GM12878 (cell line): ENCODE data around the gene PRR29. TPM values are rescaled to one million over a fixed set of nuclear protein-coding genes. Genes with fewer than 3 reads are reported as not detected.

Experiments
- ATF7 ChIP-seq: fragments of 450-650 bp; IDR thresholded peaks from 2 replicates; pipeline ENCODE4 v1.6.1; 2016; ENCODE audit warnings: low read depth, mild to moderate bottlenecking
- CHD1 ChIP-seq: IDR thresholded peaks from 2 replicates; pipeline ENCODE4 v1.6.1; 2012; ENCODE audit warnings: low read depth, low read length, improper control_type of control experiment
- CHD2 ChIP-seq: IDR thresholded peaks from 2 replicates; pipeline ENCODE4 v1.6.1; 2011; ENCODE audit warnings: low read depth, low read length, improper control_type of control experiment, borderline replicate concordance
- CUX1 ChIP-seq: IDR thresholded peaks from 2 replicates; pipeline ENCODE4 v1.6.1; 2012; ENCODE audit warnings: improper control_type of control experiment, low read depth, low read length; ENCODE audit not compliant: insufficient replicate concordance
- DPF2 ChIP-seq: fragments of 450-650 bp; IDR thresholded peaks from 2 replicates; pipeline ENCODE4 v1.6.1; 2017; ENCODE audit warnings: mild to moderate bottlenecking
- EED ChIP-seq: sonication (generic); IDR thresholded peaks from 2 replicates; pipeline ENCODE4 v1.6.1; 2016; ENCODE audit warnings: antibody characterized with exemption, low read depth
- ESRRA ChIP-seq: IDR thresholded peaks from 2 replicates; pipeline ENCODE4 v1.6.1; 2012; ENCODE audit warnings: mild to moderate bottlenecking, low read length, improper control_type of control experiment
- HDAC2 ChIP-seq: fragments of 200-600 bp; sonication (generic); IDR thresholded peaks from 2 replicates; pipeline ENCODE4 v1.6.1; 2017
- IKZF1 ChIP-seq: fragments of 450-650 bp; conservative IDR thresholded peaks from 2 replicates; pipeline ENCODE4 v1.6.1; 2017; ENCODE audit warnings: antibody characterized with exemption, mild to moderate bottlenecking
- IRF4 ChIP-seq: IDR thresholded peaks from 2 replicates; pipeline ENCODE4 v1.6.1; 2011; ENCODE audit warnings: low read depth, low read length
- MEF2A ChIP-seq: IDR thresholded peaks from 2 replicates; pipeline ENCODE4 v1.6.1; 2011; ENCODE audit warnings: low read depth, mild to moderate bottlenecking, low read length, moderate library complexity; ENCODE audit not compliant: insufficient read depth
- NKRF ChIP-seq: fragments of 450-650 bp; conservative IDR thresholded peaks from 2 replicates; pipeline ENCODE4 v1.6.1; 2017; ENCODE audit warnings: mild to moderate bottlenecking, moderate library complexity
- NR2F1 ChIP-seq: fragments of 450-650 bp; conservative IDR thresholded peaks from 2 replicates; pipeline ENCODE4 v1.6.1; 2017; ENCODE audit warnings: mild to moderate bottlenecking
- PKNOX1 ChIP-seq: fragments of 450-650 bp; IDR thresholded peaks from 2 replicates; pipeline ENCODE4 v1.6.1; 2016; ENCODE audit warnings: mild to moderate bottlenecking
- SMAD5 ChIP-seq: IDR thresholded peaks from 2 replicates; pipeline ENCODE4 v1.6.1; 2016; ENCODE audit warnings: antibody characterized with exemption, low read depth
- SREBF1 ChIP-seq: IDR thresholded peaks from 2 replicates; pipeline ENCODE4 v1.6.1; 2012; ENCODE audit warnings: mild to moderate bottlenecking, low read length
- polyA plus RNA-seq, 11 experiments: library from polyadenylated mRNA; depleted of rRNA in 4 of 11; unstranded in 6 of 11; stranded (reverse) in 5 of 11; fragments of >200 nt; fragmentation: Nextera tagmentation in 4 of 11; fragmentation: Illumina TruSeq in 1 of 11; extraction: Ambion mirVana in 4 of 11; extraction: Trizol in 1 of 11; gene quantifications; 1 replicate in 1 of 11; 2 replicates in 10 of 11; pipeline versions ENCODE4 v1.2.1 to v1.2.3, GENCODE V29; 2011 to 2016; ENCODE audit warnings: inconsistent platforms in 2 of 11, missing spikeins in 2 of 11, low read depth in 1 of 11
- total RNA-seq, 4 experiments: library from RNA; depleted of rRNA in 3 of 4; stranded (reverse); fragments of >200 nt in 3 of 4; fragmentation: Illumina TruSeq in 1 of 4; extraction: Trizol in 1 of 4; gene quantifications; 2 replicates each; pipeline versions ENCODE4 v1.2.1 to v1.2.3, GENCODE V29; 2013 to 2021
- TF ChIP-seq, protein P1 (sequence below): IDR thresholded peaks from 2 replicates; pipeline ENCODE4 v1.6.1; 2012; ENCODE audit warnings: low read length, inconsistent platforms
- TF ChIP-seq, protein P2 (sequence below): fragments of 450-650 bp; IDR thresholded peaks from 2 replicates; pipeline ENCODE4 v1.6.1; 2017; ENCODE audit warnings: low read depth, mild to moderate bottlenecking, moderate library complexity

PRR29 gene
- total and polyA plus RNA-seq, 10 of the 15 experiments (the other 5 are each of a cell fraction or from before 2014, with no cell fraction given), result 0.01 to 2.4 (median 0.18) TPM; not detected in 3

DNA sequence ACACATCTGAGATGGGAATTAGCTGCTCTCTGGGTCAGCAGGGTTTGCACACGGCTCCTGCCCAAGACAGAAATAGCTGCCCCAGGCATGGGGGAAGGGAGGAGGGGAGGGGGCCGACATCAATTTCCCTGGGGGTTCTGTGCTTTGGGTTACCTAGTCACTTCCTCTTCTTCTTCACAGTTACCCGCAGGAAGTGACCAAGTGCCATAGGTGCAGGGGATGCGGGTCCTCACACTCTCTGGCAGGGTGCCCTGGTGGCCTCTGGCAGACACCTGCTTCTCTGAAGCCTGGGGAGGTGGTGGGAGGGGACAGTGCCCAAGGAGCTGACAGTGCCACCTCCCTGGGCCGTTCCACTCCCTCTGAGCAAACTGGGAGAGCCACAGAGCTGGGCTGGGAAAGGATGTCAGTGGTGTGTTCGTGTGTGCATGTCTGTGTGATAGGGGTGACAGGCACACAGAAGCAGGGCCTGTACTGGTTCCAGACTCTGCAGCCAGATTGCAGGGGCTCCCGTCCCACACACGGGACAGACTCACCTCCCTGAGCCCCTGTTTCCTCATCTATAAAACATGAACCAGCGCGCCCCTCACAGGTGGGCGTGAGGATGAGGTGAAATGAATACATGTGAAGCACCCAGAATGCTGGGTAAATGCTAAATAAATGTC, 43.6 kb upstream of the PRR29 start (continued):
- TF ChIP-seq NKRF (no peak), SMAD5 (no peak), SREBF1 (no peak), PKNOX1 (peak; percentile 38; the same call in 1 of the 2 replicates), DPF2 (peak; percentile 49; the same call in 1 of the 2 replicates), IRF4 (no peak), MEF2A (0 out of 2 replicates have a peak, but pooled peaks have one; percentile 16), HDAC2 (no peak), NR2F1 (peak; percentile 55), ATF7 (peak; percentile 47; the same call in 1 of the 2 replicates), CHD2 (peak; percentile 57; the same call in 1 of the 2 replicates), EED (0 out of 2 replicates have a peak, but pooled peaks have one; percentile 27), CUX1 (no peak), ESRRA (no peak), CHD1 (no peak), IKZF1 (peak; percentile 10)
- TF ChIP-seq, protein P1, sequence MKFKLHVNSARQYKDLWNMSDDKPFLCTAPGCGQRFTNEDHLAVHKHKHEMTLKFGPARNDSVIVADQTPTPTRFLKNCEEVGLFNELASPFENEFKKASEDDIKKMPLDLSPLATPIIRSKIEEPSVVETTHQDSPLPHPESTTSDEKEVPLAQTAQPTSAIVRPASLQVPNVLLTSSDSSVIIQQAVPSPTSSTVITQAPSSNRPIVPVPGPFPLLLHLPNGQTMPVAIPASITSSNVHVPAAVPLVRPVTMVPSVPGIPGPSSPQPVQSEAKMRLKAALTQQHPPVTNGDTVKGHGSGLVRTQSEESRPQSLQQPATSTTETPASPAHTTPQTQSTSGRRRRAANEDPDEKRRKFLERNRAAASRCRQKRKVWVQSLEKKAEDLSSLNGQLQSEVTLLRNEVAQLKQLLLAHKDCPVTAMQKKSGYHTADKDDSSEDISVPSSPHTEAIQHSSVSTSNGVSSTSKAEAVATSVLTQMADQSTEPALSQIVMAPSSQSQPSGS, result no peak
- TF ChIP-seq, protein P2, sequence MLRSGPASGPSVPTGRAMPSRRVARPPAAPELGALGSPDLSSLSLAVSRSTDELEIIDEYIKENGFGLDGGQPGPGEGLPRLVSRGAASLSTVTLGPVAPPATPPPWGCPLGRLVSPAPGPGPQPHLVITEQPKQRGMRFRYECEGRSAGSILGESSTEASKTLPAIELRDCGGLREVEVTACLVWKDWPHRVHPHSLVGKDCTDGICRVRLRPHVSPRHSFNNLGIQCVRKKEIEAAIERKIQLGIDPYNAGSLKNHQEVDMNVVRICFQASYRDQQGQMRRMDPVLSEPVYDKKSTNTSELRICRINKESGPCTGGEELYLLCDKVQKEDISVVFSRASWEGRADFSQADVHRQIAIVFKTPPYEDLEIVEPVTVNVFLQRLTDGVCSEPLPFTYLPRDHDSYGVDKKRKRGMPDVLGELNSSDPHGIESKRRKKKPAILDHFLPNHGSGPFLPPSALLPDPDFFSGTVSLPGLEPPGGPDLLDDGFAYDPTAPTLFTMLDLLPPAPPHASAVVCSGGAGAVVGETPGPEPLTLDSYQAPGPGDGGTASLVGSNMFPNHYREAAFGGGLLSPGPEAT, result no peak
